HG03159 (cell line): ENCODE results near the gene HJURP.

Source experiments
- ATAC-seq: cut with Tn5 transposase; IDR thresholded peaks from one replicate; pipeline ENCODE4 v1.9.1; 2021; ENCODE audit warnings: mild to moderate bottlenecking, moderate library complexity; ENCODE audit not compliant: unreplicated experiment

HJURP gene

GRCh38 chr2:233816334-233816733, 38.0 kb downstream of the HJURP start:
- ATAC-seq: no peak

GRCh38 chr2:233815861-233816260, 38.5 kb downstream of the HJURP start:
- ATAC-seq: no peak

GRCh38 chr2:233814056-233814835, 40.1 kb downstream of the HJURP start:
- no peak for ATAC-seq

GRCh38 chr2:233813236-233814055, 40.9 kb downstream of the HJURP start:
- ATAC-seq: no peak

- no peak for ATAC-seq
Measured at GRCh38 chr2:233811732-233812131, 42.6 kb downstream of the HJURP start.

GRCh38 chr2:233811087-233811486, 43.2 kb downstream of the HJURP start:
- no peak for ATAC-seq

GRCh38 chr2:233810385-233810784, 44.0 kb downstream of the HJURP start:
- no peak for ATAC-seq

- ATAC-seq: no peak
Measured at GRCh38 chr2:233807966-233808935, 46.1 kb downstream of the HJURP start.

GRCh38 chr2:233807215-233807865, 47.0 kb downstream of the HJURP start:
- no peak for ATAC-seq

GRCh38 chr2:233803994-233804393, 50.3 kb downstream of the HJURP start:
- ATAC-seq: no peak

GRCh38 chr2:233803292-233803911, 50.9 kb downstream of the HJURP start:
- no peak for ATAC-seq

- ATAC-seq: no peak
Measured at GRCh38 chr2:233802132-233802815, 52.1 kb downstream of the HJURP start.

GRCh38 chr2:233801357-233802131, 52.8 kb downstream of the HJURP start:
- ATAC-seq: peak; percentile 50

GRCh38 chr2:233800208-233800607, 54.1 kb downstream of the HJURP start:
- no peak for ATAC-seq

- ATAC-seq: no peak
Measured at GRCh38 chr2:233799716-233800115, 54.6 kb downstream of the HJURP start.

- no peak for ATAC-seq
Measured at GRCh38 chr2:233799087-233799665, 55.2 kb downstream of the HJURP start.

GRCh38 chr2:233798335-233799086, 55.8 kb downstream of the HJURP start:
- no peak for ATAC-seq

GRCh38 chr2:233796254-233796653, 58.1 kb downstream of the HJURP start:
- no peak for ATAC-seq
